Measurements from ENCODE around the gene TSPAN18.

TSPAN18 gene

DNA sequence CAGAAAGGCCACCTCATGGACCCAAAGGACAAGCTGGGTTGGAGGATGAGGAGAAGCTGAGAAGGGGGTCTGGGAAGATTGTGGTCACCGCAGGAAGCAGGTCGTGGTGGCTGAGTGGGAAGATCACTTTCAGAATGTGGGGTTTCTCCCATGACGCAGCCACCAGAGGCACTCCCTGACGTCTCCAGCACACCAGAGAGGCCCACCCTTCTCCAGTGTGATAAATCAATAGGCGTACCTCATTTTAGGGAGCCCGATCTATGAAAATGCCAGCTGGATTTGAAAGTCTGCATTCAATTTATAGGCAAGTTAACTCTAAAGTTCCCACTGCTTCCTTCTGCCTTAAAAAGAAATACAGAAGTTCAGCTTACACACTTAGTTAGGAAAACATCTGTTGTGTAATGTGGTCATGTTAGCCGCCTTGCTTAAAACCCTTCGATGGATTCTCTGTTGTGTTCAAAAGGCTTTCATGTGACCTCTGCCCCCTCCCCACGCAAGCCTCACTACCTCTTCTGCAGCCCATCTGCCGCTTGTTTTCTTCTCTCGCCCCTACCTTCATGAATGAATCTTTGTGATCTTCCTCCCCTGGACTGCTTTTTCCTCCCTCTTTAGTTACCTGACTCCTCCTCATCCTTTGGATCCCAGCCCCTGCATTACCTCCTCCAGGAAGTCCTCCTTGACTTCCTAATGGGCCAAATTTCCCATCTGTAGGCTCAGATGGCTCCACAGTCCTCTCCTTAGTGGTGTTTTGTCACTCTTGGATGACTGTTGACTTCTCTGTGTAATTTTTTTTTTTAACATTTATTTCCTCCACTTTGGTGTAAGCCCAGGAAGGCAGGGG lies 10.7 kb downstream of the TSPAN18 start:
- no peak for DNase-seq (ENCODE audit: low spot score)

DNA sequence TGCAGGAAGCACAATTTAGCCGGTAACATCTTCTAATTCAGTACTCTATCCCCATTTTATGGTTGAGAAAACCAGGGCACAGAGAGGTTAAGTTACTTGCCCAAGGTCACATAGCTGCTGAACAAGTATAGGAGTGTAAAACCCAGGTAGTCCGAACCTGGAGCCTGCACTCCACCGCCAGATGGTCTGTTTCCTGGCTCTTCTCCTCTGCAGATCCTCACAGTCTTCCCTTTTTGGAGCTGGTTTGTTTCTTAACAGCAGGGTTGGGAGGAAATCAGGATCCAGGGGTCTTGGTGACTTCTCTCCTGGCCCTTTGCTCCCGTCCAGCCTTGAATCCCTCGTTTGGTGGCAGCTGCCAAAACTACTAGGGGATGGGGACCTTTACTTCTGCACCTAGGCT lies 12.0 kb downstream of the TSPAN18 start:
- no peak for DNase-seq (ENCODE audit: low spot score)

DNA sequence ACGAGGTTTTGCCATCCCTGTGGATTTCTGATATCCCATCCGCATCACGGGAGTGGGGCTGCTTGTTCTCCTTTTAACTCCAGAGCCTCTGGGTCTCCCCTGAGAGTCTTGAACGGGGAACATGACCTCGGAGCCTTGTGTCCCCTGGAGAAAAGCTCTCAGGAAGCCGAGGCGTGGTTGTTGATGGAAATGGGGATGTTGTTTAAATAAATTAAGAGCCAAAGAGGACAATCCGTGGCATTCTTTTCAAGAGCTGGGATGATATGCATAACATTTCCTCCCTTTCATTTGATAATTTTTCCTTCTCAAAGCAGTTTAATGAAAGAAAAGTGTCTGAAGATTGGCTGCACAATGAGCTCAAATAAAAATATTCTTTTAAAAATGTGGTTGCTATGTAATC lies 14.2 kb downstream of the TSPAN18 start:
- DNase-seq (ENCODE audit: low spot score), result no peak

DNA sequence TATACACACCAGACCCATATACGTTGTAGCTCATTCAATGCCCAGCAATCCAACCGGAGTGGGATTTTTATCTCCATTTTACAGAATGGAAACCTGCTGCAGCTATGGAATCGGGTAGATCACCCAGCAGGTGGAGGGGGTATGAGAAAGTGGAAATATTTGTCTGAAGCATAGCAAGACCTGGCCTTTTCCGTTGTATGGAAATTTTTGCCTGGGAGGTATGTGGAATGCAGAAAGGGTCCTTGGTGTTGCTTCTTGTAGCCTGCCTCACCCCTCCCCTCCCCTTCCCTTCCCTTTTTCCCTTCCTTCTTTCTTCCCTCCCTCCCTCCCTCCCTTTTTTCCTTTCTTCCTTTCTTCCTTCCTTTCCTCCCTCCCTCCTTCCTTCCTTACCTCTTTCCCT lies 15.2 kb downstream of the TSPAN18 start:
- no peak for DNase-seq (ENCODE audit: low spot score)

DNA sequence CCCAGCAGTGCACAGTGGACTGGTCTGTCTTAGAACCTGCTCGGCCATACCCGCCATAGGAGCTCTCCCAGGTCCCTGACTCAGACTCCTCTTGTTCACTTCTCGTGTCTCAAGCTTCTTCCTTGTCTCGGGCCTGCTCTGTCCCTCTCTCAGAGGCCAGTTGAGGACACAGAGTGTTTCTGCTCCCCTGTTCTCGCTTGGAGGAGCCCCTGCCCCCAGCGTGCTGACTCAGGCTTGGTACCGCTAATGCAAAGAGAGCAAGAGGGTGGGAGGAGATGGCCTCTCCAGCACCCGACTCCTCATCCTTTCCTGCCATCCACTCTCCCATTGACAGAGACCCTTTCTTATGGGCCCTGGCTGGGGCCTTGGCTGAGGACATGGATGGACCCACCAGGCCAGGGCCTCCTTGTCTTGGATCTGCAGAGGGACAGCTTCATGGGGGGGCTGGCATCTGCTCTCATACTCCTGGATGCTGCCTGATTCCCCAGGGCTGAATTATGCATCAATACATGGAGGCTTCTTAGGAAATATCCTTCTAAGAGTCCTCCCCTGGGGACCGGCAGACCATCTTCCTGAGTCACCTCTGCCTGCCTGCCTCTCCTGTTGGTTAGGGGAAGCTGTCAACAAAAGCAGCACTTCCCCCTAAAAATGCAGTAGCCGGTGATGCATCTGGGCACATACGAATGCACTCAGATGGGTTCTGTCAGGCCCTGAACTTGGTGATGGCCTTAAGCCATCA lies 15.9 kb downstream of the TSPAN18 start:
- DNase-seq (ENCODE audit: low spot score), result no peak

DNA sequence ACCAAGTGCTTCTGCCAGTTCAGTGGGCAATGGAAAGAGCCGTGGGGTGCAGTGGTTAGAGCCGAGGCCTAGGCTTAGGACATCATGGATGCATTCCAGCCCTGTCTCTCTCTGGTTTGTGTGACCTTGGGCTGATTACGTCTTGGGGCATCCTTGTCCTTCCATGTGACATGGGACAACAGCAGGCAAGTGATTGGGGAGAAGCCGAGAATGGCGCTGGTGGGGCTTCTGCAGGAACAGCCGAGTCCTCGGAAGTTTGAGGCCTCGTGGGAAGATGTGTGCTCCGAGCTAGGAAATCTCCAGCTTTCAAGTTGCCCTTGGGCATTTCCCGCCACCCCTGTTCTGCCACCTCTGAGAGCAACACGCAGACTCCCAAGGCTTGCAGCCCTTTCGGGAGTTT lies 16.6 kb downstream of the TSPAN18 start:
- DNase-seq (ENCODE audit: low spot score), result no peak

DNA sequence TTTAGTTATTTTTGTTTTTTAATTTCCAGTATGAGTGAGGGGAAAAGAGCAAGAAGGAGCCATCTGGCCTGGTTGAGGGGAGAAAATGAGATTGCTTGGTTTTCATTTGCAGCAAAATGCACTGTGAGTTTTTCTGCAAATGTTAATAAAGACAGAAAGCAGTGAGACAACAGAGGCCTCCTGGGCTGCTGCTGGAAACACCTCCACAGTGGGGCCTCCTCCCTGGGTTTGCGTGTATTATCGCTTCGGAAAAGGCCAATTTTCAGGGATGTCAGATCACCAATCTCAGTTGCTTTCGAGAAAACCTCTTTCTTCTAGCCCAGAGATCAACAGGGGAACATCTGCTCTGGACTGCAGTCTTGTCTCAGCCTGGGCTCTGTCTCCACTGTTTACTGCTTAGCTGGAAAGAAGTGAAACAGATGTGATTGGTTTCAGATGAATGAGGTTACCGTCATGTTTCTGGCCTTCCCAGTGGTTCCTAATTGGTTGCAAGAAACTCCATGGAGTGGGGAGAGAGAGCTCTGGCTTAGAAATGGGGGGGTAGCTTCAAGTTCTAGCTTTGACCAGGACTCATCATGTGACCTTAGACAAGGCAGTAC lies 17.3 kb downstream of the TSPAN18 start:
- no peak for DNase-seq (ENCODE audit: low spot score)

DNA sequence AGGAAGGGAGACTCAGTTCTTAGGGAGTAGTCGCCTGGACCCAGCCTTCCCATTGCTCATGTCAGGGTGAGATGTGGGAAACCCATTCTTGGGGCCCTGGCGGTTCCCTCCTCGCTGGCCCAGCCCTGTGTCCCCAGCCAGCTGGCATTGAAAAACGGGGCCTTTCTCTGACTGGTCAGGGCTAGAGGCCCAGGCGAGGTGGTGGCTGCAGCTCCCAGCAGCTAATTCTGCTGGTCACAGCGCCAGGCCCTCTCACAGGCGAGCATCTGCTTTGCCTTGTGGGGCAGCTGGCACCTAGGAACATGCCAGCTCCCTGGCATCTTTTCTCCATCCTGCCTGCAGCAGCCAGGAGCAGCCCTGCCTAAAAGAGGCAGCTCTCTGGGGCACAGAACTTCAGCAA lies 20.1 kb downstream of the TSPAN18 start:
- peak; percentile 51 for DNase-seq (ENCODE audit: low spot score)

DNA sequence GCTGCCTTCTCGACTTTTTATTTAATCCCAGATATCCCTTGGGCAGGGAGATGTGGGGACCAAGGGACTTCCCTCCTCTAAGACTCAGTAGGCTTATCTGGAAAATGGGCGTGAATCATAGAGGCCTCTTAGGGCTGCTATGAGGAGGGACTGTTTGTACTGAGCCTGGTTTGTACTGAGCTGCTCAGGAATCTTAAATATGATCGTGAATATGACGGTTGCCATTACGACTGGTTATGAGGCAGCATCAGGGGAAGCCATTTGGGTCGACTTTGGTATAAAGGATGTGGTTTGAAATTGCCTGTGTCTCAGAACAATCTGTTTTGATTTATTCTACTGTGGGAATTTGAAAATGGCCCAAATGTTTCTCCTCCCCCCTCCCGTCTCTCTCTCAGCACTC lies 20.6 kb downstream of the TSPAN18 start:
- DNase-seq (ENCODE audit: low spot score), result no peak

DNA sequence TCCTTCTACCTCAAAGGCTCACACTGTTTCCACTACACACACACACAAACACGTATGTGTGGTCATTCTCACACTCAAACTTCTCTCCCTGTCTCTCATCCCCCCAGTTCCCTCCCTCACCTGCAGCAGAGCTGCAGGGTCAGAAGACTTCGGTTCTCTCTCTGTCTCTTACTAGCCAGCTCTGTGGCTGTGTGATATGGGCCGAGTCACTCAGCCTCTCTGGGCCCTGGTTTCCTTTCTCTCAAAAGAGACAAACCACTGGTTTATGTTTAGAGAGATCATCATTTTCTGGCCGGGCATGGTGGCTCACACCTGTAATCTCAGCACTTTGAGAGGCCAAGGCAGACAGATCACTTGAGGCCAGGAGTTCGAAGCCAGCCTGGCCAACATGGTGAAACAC lies 21.1 kb downstream of the TSPAN18 start:
- DNase-seq (ENCODE audit: low spot score), result no peak

DNA sequence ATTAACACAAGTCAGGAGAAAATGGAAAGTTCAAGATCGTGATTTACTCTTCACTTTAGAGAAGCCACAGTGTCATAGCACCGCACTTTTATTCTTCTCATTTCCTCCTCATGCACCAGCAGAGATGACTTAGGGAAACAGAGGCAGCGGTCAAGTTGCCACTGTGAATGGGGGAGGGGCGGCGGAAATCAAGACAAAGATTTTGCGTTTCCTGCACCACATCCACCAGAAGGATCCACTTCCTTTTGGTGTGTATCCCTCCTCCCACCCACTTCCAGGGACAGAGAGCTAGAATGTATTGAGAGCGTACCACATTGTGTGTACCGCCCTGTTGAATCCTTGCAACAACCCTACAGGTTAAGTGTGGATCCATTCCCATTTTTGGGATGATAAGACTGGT lies 21.8 kb downstream of the TSPAN18 start:
- DNase-seq (ENCODE audit: low spot score), result no peak

DNA sequence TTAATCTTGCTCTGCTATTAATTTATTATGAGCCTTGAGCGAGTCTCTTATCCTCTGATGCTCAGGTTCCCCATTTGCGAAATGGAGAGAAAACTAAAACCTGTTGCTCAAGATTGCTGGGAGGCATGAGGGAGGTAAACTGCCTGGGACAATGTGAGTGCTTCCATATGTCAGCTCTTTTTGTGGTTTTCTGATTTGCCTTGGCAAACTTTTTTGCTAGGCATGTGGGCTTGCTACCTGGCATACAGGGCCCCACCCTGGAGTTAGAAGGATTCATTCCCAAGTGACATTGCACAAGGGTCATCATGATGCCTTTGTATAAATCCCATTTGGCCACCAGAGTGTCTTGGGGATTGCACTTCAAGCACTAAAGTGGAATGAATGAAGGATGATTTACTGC lies 22.4 kb downstream of the TSPAN18 start:
- DNase-seq (ENCODE audit: low spot score), result no peak

DNA sequence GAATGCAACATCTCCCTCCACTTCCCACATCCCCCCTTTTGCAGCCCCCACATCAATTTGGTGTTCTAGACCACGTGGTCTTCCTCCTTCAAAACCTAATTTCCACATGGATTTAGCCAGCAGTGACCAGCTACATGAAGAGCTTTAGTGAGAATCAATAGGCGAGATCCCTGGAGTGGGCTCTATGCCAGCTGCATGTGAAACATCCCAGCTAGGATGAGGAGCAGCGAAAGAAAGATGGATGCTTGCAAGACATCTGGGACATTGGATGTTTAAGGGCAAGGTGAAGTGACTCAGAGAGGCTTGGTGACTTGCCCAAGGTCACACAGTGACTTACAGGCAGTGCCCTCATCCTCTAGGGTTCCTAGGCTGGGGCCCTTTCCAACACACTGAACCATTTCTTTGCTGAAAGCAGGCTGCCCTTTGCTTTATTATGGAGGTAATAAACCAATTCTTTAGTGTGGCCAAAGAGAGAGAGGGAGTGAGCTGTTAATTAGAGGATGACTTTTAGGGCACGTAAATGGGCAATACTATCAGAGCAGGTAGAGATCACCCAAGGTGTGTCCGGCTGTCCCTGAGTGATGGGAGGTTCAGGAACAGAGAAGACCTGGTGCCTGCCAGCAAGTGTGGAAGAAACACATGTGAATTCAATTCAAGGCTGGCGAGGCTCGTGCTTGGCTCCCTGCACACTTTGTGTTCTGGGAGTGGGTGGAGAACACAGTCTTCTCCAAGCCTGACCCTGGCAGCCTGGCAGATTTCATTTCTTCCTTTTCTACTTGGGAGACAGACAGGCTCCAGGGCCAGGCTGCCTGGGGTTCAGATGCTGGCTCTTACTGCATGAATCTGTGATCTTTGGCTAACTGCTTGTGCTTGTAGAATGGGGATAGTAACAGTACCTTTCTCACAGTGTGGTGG lies 24.0 kb downstream of the TSPAN18 start:
- no peak for DNase-seq (ENCODE audit: low spot score)

DNA sequence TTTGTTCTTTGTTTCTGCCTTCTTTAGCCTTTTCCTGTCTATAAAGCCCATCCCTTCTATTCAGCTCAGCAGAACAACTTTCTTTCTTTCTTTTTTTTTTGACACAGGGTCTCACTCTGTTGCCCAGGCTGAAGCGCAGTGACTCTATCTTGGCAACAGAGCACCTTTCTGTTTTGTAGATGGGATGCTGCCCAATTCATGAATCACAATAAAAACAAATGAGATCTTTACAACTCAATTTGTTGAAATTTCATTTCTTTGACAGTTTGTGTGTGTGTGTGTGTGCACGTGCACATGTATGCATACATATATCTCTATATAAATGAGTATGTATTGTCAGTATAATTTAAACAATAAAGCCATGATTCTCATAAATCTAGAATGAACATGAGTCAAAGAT lies 25.5 kb downstream of the TSPAN18 start:
- DNase-seq (ENCODE audit: low spot score), result no peak

DNA sequence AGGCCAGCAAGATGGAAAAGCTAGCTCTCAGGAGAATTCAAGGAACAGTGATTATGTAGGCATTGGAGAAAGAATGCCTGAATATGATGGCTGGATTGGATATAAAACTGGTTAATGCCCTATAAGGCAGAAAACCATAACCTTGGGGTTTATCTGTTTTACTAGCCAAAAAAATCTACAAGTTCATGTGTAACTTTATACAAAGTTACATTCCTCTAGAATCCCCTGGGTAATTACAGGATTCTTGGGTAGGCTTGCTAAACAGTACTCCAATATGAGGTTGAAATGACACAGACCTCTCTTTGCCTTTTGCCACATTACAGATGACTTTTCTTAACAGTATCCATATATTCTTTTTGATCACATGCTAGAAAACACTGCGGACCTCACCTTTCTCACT lies 26.0 kb downstream of the TSPAN18 start:
- no peak for DNase-seq (ENCODE audit: low spot score)

DNA sequence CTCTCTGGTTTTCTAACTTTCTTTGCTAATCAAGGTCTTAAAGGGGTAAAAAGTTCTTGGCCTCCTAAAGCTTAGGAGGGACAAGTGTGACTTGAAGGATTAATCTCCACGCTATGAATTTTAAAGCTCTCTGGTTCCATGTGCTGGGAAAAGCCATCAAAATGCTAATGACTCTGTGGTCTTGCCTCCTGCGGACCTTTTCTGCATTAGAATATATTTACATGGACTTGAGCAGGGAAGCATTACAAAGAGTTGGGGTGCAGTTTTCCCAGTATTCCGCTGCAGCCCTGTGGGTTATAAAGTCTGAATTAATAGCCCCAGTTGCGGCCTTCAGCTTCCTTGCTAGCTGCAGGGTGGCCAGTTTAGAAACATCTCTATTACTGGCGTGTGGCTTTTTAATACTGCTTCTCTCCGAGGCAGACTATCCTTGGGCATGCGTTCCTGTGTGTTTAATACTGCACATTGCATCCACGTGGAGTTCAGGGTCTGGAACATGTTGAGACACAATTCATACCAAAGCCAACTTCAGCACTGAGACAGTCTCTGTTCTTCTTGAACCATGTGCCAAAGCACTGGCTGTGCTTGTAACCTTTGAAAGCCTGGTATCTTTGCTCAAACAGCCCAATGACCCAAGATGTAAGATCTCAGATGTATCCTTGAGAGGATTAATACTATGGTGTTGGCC lies 27.3 kb downstream of the TSPAN18 start:
- no peak for DNase-seq (ENCODE audit: low spot score)

DNA sequence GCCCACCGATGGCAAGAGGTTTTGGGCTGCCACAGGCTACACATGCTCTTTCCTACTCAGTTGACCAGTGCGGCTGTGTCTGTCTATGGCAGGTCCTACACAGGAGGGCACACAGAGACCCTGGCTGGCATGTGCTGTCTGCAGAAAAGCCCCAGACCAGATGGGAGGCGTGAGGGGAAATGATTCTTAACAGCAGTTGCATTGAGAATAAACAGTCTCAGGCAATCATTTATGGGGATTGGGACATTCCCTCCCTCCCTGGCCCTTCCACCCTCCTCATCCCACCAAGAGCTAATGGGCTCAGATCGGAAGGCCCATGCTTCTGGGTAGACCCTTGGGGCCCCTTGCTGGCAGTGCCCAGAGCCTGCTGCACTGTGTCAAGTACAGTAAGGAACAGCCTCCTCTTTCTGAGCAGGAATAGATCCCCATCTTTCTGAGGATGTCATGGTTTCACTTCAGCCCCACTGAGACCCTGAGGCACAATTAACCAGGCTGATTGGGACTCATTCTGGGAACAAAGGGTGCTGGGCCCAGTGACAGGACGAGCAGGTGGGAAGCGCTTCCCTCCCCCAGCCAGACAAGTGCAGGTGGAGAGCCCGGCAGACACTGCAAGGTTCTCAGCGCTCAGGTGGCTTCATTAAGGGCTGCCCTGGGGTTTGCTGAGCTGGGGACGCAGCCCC lies 28.3 kb downstream of the TSPAN18 start:
- DNase-seq (ENCODE audit: low spot score), result no peak

DNA sequence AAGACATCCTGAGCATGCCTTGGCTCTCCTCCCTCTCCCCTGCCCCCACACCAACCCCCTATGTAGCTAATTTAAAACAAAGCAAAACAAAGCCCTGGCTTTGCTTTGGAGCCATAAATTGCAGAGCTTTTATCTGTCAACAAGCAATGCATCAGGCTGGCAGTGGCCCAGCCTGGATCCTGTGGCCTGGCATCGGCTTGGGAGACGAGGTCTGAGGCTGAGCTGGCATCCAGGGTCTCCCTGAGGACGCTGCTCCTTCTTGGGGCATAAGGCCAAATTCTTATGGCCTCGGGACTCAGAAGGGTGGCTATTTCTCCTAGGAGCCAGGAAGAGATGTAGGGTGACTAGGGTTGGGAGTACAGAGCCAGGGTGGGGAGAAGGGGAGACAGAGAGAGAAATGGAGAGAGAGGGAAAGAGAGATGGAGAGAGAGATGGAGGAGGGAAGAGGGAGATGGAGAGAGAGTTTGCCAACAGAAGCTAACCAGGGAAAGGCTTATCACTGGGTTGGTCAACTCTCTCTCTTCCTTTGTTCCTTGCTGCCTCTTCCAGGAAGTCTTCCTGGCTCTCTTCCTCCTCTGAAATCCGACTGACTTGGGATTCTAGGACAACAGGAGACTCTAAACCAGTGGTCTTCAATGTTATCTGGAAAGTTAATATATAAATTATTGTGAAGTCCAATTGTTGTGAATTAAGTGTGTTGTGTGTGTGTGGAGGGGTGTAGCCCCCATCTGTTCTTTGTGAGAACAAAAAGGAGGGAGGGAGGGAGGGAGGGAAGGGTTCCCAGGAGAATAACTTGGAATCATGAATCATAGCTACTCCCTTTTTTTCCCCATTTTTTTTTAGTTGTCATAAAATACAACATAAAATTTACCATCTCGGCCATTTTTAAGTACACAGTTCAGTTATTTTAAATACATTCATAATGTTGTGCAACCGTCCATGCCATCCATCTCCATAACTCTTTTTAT lies 29.1 kb downstream of the TSPAN18 start:
- no peak for DNase-seq (ENCODE audit: low spot score)

DNA sequence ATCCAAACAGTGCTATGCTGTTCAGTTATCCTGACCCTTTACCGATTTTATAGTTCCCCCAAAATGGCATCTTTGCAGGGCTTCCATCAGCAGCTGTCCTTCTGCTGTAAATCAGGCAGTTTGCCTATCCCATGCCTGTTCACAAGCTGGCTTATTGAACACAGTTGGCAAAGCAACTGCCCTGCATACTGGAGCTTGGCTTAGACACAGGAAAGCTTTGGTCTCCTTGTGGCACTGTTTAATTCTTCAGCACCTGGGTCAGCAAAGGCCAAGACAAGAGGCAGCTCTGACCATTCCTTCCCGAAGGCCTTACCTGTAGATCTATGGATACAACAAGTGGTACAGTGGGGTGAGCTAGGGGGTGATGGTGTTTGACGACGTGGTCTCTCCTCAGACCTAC lies 32.2 kb downstream of the TSPAN18 start:
- DNase-seq (ENCODE audit: low spot score), result no peak

Measured in pons (tissue), 1 donor.